Large intestine (tissue), 3 donors: ENCODE results near the gene TLX2. TPM values are rescaled to one million over a fixed set of nuclear protein-coding genes. Genes with fewer than 3 reads are reported as not detected.

Source experiments
- DNase-seq, 2 donors: peaks; one replicate each; pipeline versions ENCODE4 v3.0.0 to v3.0.0-alpha.2; 2013
- H3K27ac ChIP-seq: one replicate; pipeline ENCODE4 v1.5.1; 2013; ENCODE audit warnings: low read length
- H3K27me3 ChIP-seq: 2 replicates; pipeline ENCODE4 v1.6.1; 2013; ENCODE audit warnings: low read length; ENCODE audit not compliant: control insufficient read depth, insufficient read depth
- H3K36me3 ChIP-seq: 2 replicates; pipeline ENCODE4 v1.6.1; 2013; ENCODE audit warnings: low read length; ENCODE audit not compliant: control insufficient read depth, insufficient read depth
- H3K4me1 ChIP-seq: one replicate; pipeline ENCODE4 v1.6.1; 2013; ENCODE audit warnings: low read length; ENCODE audit not compliant: control insufficient read depth, insufficient read depth
- H3K4me3 ChIP-seq: one replicate; pipeline ENCODE4 v1.5.1; 2013; ENCODE audit warnings: low read length
- H3K9me3 ChIP-seq: one replicate; pipeline ENCODE4 v1.6.1; 2013; ENCODE audit warnings: mild to moderate bottlenecking, low read depth, low read length, moderate library complexity; ENCODE audit not compliant: control insufficient read depth
- WGBS: methylation state at CpG from one replicate; pipeline ENCODE4 v1.1.5; 2013; ENCODE audit warnings: low lambda C conversion rate; ENCODE audit not compliant: insufficient coverage; 5-methylcytosine and 5-hydroxymethylcytosine counted together
- polyA plus RNA-seq: library from polyadenylated mRNA; unstranded; fragments of 120-200 nt; gene quantifications from one replicate; pipeline ENCODE4 v1.2.1, GENCODE V29; 2013

Gene TLX2
- polyA plus RNA-seq, 1 donor, result 5.0 TPM

GRCh38 chr2:74550231-74550630, 36.0 kb downstream of the TLX2 start:
- Histone ChIP-seq H3K36me3 (no peaks in the 10 kb centered on the region), H3K4me3 (no peak overlapping the region), H3K27me3 (peaks cover 86% of the 10 kb centered on the region), H3K27ac (no peak overlapping the region), H3K4me1 (peaks cover 14% of the 10 kb centered on the region), H3K9me3 (peaks cover 14% of the 10 kb centered on the region)
- whole genome bisulfite sequencing, result 100% methylated on average over 1 of the region's 7 CpGs
- DNase-seq, result no peak

DNA sequence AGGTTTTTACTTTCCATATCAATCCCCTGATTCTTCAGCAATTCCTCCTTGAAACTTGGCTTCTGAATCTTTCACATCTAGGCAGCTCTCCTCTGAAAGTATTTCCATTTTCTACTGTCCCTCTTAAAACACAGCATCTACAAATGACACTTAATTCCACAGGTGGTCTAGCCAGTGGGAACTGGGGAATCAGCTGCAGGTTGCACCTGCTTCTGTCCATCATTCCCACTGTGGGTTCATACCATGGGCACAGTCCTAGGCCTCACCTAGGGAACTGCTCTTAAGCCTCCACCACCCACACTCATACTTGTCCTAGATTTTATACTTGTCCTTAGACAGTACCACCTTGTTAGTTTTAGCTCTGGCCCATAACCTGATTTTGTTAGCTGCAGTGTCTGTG, 37.3 kb downstream of the TLX2 start:
- H3K27ac ChIP-seq, result no peak overlapping the region
- DNase-seq, result no peak
- peaks cover 15% of the 10 kb centered on the region for H3K9me3 ChIP-seq
- H3K36me3 ChIP-seq, result no peaks in the 10 kb centered on the region
- H3K27me3 ChIP-seq, result peaks cover 92% of the 10 kb centered on the region
- H3K4me3 ChIP-seq, result no peak overlapping the region
- H3K4me1 ChIP-seq, result peaks cover 14% of the 10 kb centered on the region

GRCh38 chr2:74551942-74552913, 38.0 kb downstream of the TLX2 start:
- Histone ChIP-seq H3K4me3 (no peak overlapping the region), H3K9me3 (peaks cover 15% of the 10 kb centered on the region), H3K27me3 (peaks cover 92% of the 10 kb centered on the region), H3K27ac (no peak overlapping the region), H3K36me3 (no peaks in the 10 kb centered on the region), H3K4me1 (peaks cover 14% of the 10 kb centered on the region)
- 72% methylated on average over 5 of the region's 21 CpGs for WGBS
- no peak for DNase-seq

DNA sequence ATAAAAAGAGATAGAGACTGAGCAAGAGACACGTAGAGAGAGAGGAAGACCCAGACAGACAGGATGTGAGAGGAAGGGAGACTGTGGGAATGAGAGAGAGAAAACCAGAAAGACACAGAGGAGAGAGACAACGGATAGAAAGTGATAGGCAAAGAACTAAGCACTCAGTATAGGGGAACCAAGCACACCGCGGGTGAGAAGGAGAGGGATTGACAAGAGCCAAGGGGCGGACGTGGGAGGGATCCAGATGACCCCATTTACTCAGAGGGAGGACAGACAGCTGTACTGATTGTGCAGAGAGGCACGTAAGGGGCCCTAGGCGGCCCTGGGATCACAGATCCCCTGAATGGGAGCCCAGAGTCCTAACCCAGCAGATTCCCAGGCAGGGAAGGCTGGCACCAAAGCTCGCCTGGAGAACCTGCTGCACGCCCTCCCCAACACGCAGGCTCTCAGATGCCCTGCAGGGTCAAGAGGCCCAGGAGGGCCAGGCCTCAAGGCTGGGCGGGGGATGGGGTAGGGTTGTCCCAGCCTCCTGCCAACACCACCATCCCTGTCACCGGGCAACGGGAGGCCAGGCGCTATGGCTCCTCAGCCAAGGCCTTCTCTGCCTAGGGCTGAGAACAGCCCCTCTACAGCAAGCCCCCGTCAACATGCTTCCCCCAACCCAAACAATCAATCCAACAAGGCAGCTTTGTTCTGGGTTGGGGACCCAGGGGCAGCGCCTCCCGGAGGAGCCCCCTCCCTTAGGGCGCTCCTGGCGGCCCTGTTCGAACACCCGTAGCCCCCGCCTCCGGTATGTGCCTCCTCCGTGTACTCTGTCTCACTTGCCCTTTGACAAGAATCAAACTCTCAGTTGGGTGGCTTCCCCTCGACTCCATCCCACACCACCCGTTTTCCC, 38.9 kb downstream of the TLX2 start:
- H3K4me1 ChIP-seq, result peaks cover 14% of the 10 kb centered on the region
- peak overlapping the region; percentile 82 for H3K4me3 ChIP-seq
- H3K27ac ChIP-seq, result no peak overlapping the region
- no peaks in the 10 kb centered on the region for H3K36me3 ChIP-seq
- peak in 1 of 2 donors; percentile 40 for DNase-seq
- peaks cover 15% of the 10 kb centered on the region for H3K9me3 ChIP-seq
- peaks cover 92% of the 10 kb centered on the region for H3K27me3 ChIP-seq
- WGBS, result 67% methylated on average over 1 of the region's 27 CpGs

GRCh38 chr2:74553892-74554819, 39.9 kb downstream of the TLX2 start, which contains the start of the genes DOK1 and LOXL3:
DOK1 (plus strand) TSS chr2:74554720; CDS start chr2:74554755, 35 bp downstream.
LOXL3 (minus strand) TSS chr2:74553942; CDS start chr2:74552634, 1,308 bp downstream.
- Histone ChIP-seq H3K27me3 (peaks cover 96% of the 10 kb centered on the region), H3K27ac (peak within 1 kb of the TSS; percentile 45), H3K9me3 (peaks cover 15% of the 10 kb centered on the region), H3K36me3 (no peaks in the 10 kb centered on the region), H3K4me3 (peak within 1 kb of the TSS; percentile 82), H3K4me1 (peaks cover 9% of the 10 kb centered on the region)
- DNase-seq, result peak; percentile 66 to 78
- WGBS, result no CpG with 5 or more reads among the region's 73 CpGs

DNA sequence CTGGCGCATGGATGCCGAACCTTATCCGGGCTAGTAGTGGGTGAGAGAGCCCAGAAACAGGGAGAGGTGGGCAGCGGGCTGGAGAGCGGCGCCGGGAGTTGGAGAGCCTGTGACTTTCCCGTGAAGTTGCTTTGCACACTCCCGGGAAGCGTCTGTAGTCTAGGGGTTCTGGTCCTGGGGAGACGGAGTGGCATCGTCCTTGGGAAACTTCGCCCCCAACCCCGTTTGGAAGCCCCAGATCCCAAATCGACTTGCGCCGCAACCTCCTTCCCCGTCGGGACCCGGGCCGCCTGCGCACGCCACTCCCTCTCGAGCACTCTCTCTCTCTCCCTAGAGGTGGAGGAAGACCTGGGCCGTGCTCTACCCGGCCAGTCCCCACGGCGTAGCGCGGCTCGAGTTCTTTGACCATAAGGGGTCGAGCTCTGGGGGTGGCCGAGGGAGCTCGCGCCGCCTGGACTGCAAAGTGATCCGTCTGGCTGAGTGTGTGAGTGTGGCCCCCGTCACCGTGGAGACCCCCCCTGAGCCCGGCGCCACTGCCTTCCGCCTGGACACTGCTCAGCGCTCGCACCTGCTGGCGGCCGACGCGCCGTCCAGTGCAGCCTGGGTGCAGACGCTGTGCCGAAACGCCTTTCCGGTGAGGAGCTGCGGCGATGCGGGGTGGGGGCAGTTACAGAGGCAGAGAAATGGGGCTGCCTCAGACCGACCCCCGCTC, 40.7 kb downstream of the TLX2 start:
- Histone ChIP-seq H3K36me3 (no peaks in the 10 kb centered on the region), H3K4me3 (peak overlapping the region; percentile 82), H3K4me1 (peaks cover under 1% of the 10 kb centered on the region), H3K27me3 (peaks cover 96% of the 10 kb centered on the region), H3K9me3 (peaks cover 10% of the 10 kb centered on the region), H3K27ac (peak overlapping the region; percentile 28)
- WGBS, result no CpG with 5 or more reads among the region's 58 CpGs
- DNase-seq, result peak in 1 of 2 donors; percentile 68

- Histone ChIP-seq H3K4me3 (peak overlapping the region; percentile 82), H3K36me3 (no peaks in the 10 kb centered on the region), H3K4me1 (no peaks in the 10 kb centered on the region), H3K27me3 (peaks cover 96% of the 10 kb centered on the region), H3K27ac (no peak overlapping the region), H3K9me3 (peaks cover 10% of the 10 kb centered on the region)
- no peak for DNase-seq
- no CpG with 5 or more reads among the region's 17 CpGs for WGBS
These were observed 41.4 kb downstream of the TLX2 start for GRCh38 chr2:74555610-74556103.

- no peak for DNase-seq
- no peaks in the 10 kb centered on the region for H3K4me1 ChIP-seq
- H3K36me3 ChIP-seq, result no peaks in the 10 kb centered on the region
- no peak overlapping the region for H3K4me3 ChIP-seq
- WGBS, result no CpG with 5 or more reads among the region's 14 CpGs
- H3K27ac ChIP-seq, result no peak overlapping the region
- H3K27me3 ChIP-seq, result peaks cover 94% of the 10 kb centered on the region
- H3K9me3 ChIP-seq, result peaks cover 10% of the 10 kb centered on the region
These were observed 41.9 kb downstream of the TLX2 start for GRCh38 chr2:74556159-74556558.

DNA sequence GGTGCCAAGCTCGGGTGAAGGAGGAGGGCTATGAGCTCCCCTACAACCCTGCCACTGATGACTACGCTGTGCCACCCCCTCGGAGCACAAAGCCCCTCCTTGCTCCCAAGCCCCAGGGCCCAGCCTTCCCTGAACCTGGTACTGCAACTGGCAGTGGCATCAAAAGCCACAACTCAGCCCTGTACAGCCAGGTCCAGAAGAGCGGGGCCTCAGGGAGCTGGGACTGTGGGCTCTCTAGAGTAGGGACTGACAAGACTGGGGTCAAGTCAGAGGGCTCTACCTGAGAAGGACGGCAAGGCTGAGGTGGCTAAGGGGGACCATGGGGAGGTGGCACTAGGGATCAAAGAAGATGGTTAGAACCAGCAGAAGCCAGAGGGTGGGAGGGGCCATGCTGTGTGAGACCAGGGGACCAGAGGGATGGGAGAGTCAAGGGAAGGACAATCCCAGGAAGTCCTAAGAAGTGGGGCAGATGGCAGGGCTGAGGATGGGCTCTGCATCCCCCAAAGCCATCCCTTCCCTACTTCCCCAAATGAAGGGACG, 42.7 kb downstream of the TLX2 start:
- 100% methylated on average over 1 of the region's 6 CpGs for WGBS
- Histone ChIP-seq H3K9me3 (peaks cover 10% of the 10 kb centered on the region), H3K4me1 (no peaks in the 10 kb centered on the region), H3K27me3 (peaks cover 95% of the 10 kb centered on the region), H3K4me3 (no peak overlapping the region), H3K27ac (no peak overlapping the region), H3K36me3 (no peaks in the 10 kb centered on the region)
- no peak for DNase-seq
